Activated CD4-positive, alpha-beta memory T cell treated with anti-CD3 and anti-CD28 coated beads for 36 hours (primary cell): ENCODE data around the gene EIF4G3. TPM values are rescaled to one million over a fixed set of nuclear protein-coding genes. Genes with fewer than 3 reads are reported as not detected.
A peak's percentile ranks its signal among the peaks of the same experiment; 100 is the strongest.
"Not testable (repeated sequence)": the region's sequence is repeated elsewhere in the genome, so short reads cannot be mapped to it uniquely, and the experiment has no call there.

Experiments
- CTCF ChIA-PET: fragments of 350-600 bp; sonication (Branson Sonifier 250); formaldehyde crosslinking; loops from one replicate; lab custom pipeline; 2021; ENCODE audit warnings: antibody characterized with exemption, inconsistent platforms; lab: Charles Lee
- POLR2A ChIA-PET: fragments of 350-600 bp; sonication (Branson Sonifier 250); formaldehyde crosslinking; loops from one replicate; lab custom pipeline; 2021; ENCODE audit warnings: antibody characterized with exemption; lab: Charles Lee
- DNase-seq: peaks from one replicate; pipeline ENCODE4 v3.0.0-alpha.2; 2020
- H3K27ac Mint-ChIP-seq: one replicate; pipeline ENCODE4 v1.8.0; 2021; ENCODE audit warnings: mixed read lengths
- H3K27me3 Mint-ChIP-seq: one replicate; pipeline ENCODE4 v1.8.0; 2021; ENCODE audit warnings: mixed read lengths
- H3K36me3 Mint-ChIP-seq: one replicate; pipeline ENCODE4 v1.8.0; 2021; ENCODE audit warnings: mixed read lengths
- H3K4me1 Mint-ChIP-seq: one replicate; pipeline ENCODE4 v1.8.0; 2021; ENCODE audit warnings: low read depth, mixed read lengths
- H3K4me3 Mint-ChIP-seq: one replicate; pipeline ENCODE4 v1.8.0; 2021; ENCODE audit warnings: mild to moderate bottlenecking, mixed read lengths
- H3K9me3 Mint-ChIP-seq: one replicate; pipeline ENCODE4 v1.8.0; 2021; ENCODE audit warnings: mixed read lengths
- intact Hi-C: fragments of 100-400 bp; cut with micrococcal nuclease; formaldehyde crosslinking; loops from one replicate; pipeline ENCODE4 v1.15.1; 2023
- total RNA-seq, 2 experiments: library from RNA; stranded (reverse); gene quantifications; one replicate each; pipeline ENCODE4 v1.2.3, GENCODE V29; 2021

Gene EIF4G3, protein sequence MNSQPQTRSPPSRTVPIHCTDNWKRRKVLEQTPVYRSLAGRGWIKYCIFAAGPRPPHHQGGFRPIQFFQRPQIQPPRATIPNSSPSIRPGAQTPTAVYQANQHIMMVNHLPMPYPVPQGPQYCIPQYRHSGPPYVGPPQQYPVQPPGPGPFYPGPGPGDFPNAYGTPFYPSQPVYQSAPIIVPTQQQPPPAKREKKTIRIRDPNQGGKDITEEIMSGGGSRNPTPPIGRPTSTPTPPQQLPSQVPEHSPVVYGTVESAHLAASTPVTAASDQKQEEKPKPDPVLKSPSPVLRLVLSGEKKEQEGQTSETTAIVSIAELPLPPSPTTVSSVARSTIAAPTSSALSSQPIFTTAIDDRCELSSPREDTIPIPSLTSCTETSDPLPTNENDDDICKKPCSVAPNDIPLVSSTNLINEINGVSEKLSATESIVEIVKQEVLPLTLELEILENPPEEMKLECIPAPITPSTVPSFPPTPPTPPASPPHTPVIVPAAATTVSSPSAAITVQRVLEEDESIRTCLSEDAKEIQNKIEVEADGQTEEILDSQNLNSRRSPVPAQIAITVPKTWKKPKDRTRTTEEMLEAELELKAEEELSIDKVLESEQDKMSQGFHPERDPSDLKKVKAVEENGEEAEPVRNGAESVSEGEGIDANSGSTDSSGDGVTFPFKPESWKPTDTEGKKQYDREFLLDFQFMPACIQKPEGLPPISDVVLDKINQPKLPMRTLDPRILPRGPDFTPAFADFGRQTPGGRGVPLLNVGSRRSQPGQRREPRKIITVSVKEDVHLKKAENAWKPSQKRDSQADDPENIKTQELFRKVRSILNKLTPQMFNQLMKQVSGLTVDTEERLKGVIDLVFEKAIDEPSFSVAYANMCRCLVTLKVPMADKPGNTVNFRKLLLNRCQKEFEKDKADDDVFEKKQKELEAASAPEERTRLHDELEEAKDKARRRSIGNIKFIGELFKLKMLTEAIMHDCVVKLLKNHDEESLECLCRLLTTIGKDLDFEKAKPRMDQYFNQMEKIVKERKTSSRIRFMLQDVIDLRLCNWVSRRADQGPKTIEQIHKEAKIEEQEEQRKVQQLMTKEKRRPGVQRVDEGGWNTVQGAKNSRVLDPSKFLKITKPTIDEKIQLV (N-terminal part only)
- 10 to 100 TPM; 39.9 to 42.7 TPM for total RNA-seq

DNA sequence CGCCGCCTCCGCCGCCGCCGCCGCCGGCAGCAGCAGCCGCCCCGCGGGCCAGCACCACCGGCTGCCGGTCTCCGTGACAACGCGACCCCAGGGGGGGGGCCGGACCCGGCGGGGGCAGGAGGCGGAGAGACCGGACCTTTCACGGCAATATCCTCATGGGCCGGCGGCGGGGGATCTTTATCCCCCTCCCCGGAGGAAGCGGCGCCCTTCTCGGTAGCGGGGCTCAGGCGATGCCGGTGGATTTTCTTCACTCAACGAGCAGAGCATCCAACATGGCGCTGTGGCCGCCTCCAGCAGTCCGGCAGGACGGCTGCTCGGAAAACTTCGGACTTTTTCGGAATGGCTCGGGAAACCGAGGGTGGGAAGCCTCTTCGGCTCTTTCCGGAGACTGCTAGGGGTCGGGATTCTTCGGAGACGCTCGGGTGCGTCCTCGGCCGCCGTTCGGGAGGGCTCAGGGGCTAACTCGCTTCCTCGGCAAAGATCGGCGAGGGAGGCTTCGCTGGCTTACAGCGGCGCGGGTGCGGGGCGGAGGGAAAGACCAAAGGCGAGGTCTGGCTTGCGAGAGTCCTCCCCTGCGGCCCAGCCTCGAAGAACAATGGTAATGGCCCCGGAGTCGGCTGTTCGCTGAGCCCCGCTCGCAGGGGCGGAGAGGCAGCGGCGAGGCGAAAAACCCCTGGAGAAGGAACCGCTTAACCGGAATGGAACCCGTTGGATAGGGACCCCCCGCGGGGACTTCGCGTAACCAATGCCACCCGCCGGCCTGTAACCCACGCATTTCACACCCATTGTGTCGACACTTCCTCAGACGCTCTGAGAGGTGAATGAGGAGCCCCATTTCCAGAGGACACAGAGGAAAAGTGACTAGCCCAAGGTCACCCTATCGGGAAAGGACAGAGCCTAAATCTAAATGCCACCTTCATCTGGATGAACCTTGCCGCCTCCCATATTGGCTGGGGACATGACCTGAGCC, at the start of gene EIF4G3:
EIF4G3 (minus strand) TSS at position 312 of the 970 bp plus-strand sequence. CDS start 174,155 bp downstream, outside the sequence.
- DNase-seq = peak; percentile 100
- no peaks in the 10 kb centered on the region for H3K9me3 Mint-ChIP-seq
- ChIA-PET CTCF (interaction anchor here (3.1 kb wide), 1 partner anchor 19 kb away, joined by 20 read pairs; no protein-coding TSS in a partner anchor), POLR2A (interaction anchor here (0.9 kb wide), 1 partner anchor 390 kb away, joined by 3 read pairs; the partner anchor contains the start of gene HP1BP3)
- H3K36me3 Mint-ChIP-seq = peaks cover 4% of the 10 kb centered on the region
- H3K27ac Mint-ChIP-seq = peak within 1 kb of the TSS; percentile 90
- peaks cover 19% of the 10 kb centered on the region for H3K4me1 Mint-ChIP-seq
- peak within 1 kb of the TSS; percentile 84 for H3K4me3 Mint-ChIP-seq
- no peaks in the 10 kb centered on the region for H3K27me3 Mint-ChIP-seq
- intact Hi-C loops = loop anchor here (1.0 to 10.0 kb wide), 4 partner anchors 182 to 605 kb away; partner anchors contain the start of genes HP1BP3, KIF17 and USP48

GRCh38 chr1:21225065-21225464, 48.4 kb upstream of the EIF4G3 start:
- POLR2A ChIA-PET = no interaction called here
- Mint-ChIP-seq H3K9me3 (no peaks in the 10 kb centered on the region), H3K4me3 (no peak overlapping the region), H3K27me3 (no peaks in the 10 kb centered on the region), H3K27ac (no peak overlapping the region), H3K36me3 (peaks cover 46% of the 10 kb centered on the region), H3K4me1 (no peaks in the 10 kb centered on the region)
- CTCF ChIA-PET = interaction anchor here (1.5 to 2.9 kb wide), 3 partner anchors 9 to 144 kb away, joined by 5 to 6 read pairs (median 5); no protein-coding TSS in a partner anchor
- intact Hi-C loops = no loop called here
- DNase-seq = no peak

DNA sequence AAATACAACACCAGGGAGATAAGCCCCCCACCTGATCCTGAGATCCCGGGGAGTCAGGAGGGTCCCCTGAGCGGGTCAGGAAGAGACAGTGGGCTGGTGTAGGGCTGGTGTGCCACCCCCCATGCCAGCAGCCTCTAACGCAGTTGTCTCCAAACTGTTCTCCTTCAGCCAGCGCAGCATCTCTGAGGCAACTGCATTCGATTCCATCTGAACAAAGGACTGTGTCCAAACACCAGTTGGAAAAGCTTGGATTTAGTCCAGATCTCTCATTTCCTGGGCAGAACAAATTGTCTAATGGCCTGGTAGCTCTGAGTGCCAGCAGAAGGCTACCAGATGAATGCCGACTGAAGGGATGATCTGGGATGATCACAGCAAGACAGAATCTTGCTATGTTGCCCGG, 44.1 kb upstream of the EIF4G3 start:
- POLR2A ChIA-PET = no interaction called here
- CTCF ChIA-PET = interaction anchor here (1.2 to 4.8 kb wide), 2 partner anchors 13 to 148 kb away, joined by 4 to 40 read pairs; no protein-coding TSS in a partner anchor
- Mint-ChIP-seq H3K36me3 (peaks cover 42% of the 10 kb centered on the region), H3K27me3 (no peaks in the 10 kb centered on the region), H3K4me3 (no peak overlapping the region), H3K4me1 (peaks cover 3% of the 10 kb centered on the region), H3K9me3 (no peaks in the 10 kb centered on the region), H3K27ac (no peak overlapping the region)
- intact Hi-C loops = no loop called here
- DNase-seq = no peak

DNA sequence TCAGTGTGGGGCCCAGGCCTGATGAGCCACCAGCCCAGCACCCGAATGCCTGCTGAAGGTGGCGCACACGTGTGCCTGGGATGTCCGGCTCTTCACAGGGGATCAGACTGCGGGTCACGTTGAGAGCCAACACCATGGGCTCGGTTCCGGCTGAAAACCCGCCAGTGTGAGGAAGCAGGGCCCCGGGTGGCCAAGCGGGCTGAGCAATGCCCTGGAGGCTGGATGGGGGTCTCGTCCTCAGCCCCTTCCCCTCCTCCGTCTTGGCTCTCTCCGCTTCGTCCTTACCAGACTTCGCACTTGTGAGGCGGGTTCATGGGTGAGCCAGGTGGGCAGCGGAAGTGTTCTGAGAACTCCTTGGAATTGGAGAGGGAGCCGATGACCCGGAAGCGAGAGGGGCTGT, 43.0 kb upstream of the EIF4G3 start:
- CTCF ChIA-PET = interaction anchor here (1.0 to 4.8 kb wide), 4 partner anchors 14 to 149 kb away, joined by 3 to 46 read pairs (median 22); no protein-coding TSS in a partner anchor
- Mint-ChIP-seq H3K27me3 (no peaks in the 10 kb centered on the region), H3K4me3 (no peak overlapping the region), H3K9me3 (no peaks in the 10 kb centered on the region), H3K27ac (no peak overlapping the region), H3K4me1 (peaks cover 3% of the 10 kb centered on the region), H3K36me3 (peaks cover 36% of the 10 kb centered on the region)
- intact Hi-C loops = no loop called here
- DNase-seq = no peak
- POLR2A ChIA-PET = no interaction called here

- peaks cover 26% of the 10 kb centered on the region for H3K36me3 Mint-ChIP-seq
- H3K4me1 Mint-ChIP-seq = peaks cover 3% of the 10 kb centered on the region
- H3K9me3 Mint-ChIP-seq = no peaks in the 10 kb centered on the region
- H3K4me3 Mint-ChIP-seq = no peak overlapping the region
- H3K27ac Mint-ChIP-seq = peak overlapping the region; percentile 33
- intact Hi-C loops = loop anchor here (2.0 kb wide), 1 partner anchor 151 kb away; no protein-coding TSS in a partner anchor
- CTCF ChIA-PET = interaction anchor here (0.6 to 4.8 kb wide), 19 partner anchors 8 to 521 kb away, joined by 3 to 46 read pairs (median 3); no protein-coding TSS in a partner anchor
- POLR2A ChIA-PET = no interaction called here
- no peaks in the 10 kb centered on the region for H3K27me3 Mint-ChIP-seq
- peak; percentile 71 for DNase-seq
Observed at GRCh38 chr1:21217812-21218596, 41.3 kb upstream of the EIF4G3 start.

- Mint-ChIP-seq H3K4me1 (peaks cover 3% of the 10 kb centered on the region), H3K36me3 (peaks cover 24% of the 10 kb centered on the region), H3K27me3 (no peaks in the 10 kb centered on the region), H3K4me3 (no peak overlapping the region), H3K9me3 (no peaks in the 10 kb centered on the region), H3K27ac (peak overlapping the region; percentile 46)
- intact Hi-C loops = loop anchor here (2.0 kb wide), 1 partner anchor 152 kb away; no protein-coding TSS in a partner anchor
- ChIA-PET POLR2A (no interaction called here), CTCF (interaction anchor here (0.7 to 4.8 kb wide), 25 partner anchors 8 to 520 kb away, joined by 3 to 46 read pairs (median 3); no protein-coding TSS in a partner anchor)
- DNase-seq = peak; percentile 81
Observed at GRCh38 chr1:21216835-21217811, 40.4 kb upstream of the EIF4G3 start.

GRCh38 chr1:21212126-21212525, 35.4 kb upstream of the EIF4G3 start:
- Mint-ChIP-seq H3K9me3 (no peaks in the 10 kb centered on the region), H3K27me3 (no peaks in the 10 kb centered on the region), H3K4me1 (peaks cover 10% of the 10 kb centered on the region), H3K36me3 (peaks cover 2% of the 10 kb centered on the region), H3K27ac (no peak overlapping the region), H3K4me3 (no peak overlapping the region)
- DNase-seq = no peak
- CTCF ChIA-PET = interaction anchor here (0.6 to 3.3 kb wide), 4 partner anchors 17 to 754 kb away, joined by 3 to 11 read pairs (median 4); no protein-coding TSS in a partner anchor
- intact Hi-C loops = no loop called here
- POLR2A ChIA-PET = no interaction called here

DNA sequence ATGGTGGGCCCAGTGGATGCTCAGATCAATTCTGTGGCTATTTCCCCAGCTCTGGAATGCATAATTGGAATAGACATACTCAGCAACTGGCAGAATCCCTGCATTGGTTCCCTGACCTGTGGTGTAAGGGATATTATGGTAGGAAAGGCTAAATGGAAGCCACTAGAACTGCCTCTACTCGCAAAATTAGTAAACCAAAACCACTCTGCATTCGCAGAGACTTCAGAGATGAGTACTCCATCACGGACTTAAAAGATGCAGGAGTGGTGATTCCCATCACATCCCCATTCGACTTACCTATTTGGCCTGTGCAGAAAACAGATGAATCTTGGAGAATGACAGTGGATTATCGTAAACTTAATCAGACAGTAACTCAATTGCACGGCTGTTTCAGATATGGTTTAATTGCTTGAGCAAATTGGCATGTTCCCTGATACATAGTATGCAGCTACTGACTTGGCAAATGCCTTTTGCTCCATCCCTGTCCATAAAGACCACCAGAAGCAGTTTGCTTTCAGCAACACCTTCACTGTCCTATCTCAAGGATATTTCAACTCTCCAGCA, 31.5 kb upstream of the EIF4G3 start:
- H3K36me3 Mint-ChIP-seq, H3K27me3 Mint-ChIP-seq, DNase-seq, H3K4me1 Mint-ChIP-seq, H3K27ac Mint-ChIP-seq, intact Hi-C loops, H3K4me3 Mint-ChIP-seq, H3K9me3 Mint-ChIP-seq: not testable (repeated sequence)
- CTCF ChIA-PET = interaction anchor here (0.6 to 2.5 kb wide), 4 partner anchors 10 to 697 kb away, joined by 3 to 5 read pairs (median 4); no protein-coding TSS in a partner anchor
- POLR2A ChIA-PET = interaction anchor here (0.7 kb wide), 1 partner anchor 465 kb away, joined by 3 read pairs; no protein-coding TSS in a partner anchor

- intact Hi-C loops = no loop called here
- CTCF ChIA-PET = interaction anchor here (0.6 to 1.4 kb wide), 2 partner anchors 11 to 92 kb away, joined by 4 to 6 read pairs; no protein-coding TSS in a partner anchor
- Mint-ChIP-seq H3K27ac (no peak overlapping the region), H3K4me3 (no peak overlapping the region), H3K4me1 (peaks cover 7% of the 10 kb centered on the region), H3K27me3 (no peaks in the 10 kb centered on the region), H3K36me3 (no peaks in the 10 kb centered on the region), H3K9me3 (no peaks in the 10 kb centered on the region)
- no peak for DNase-seq
- POLR2A ChIA-PET = no interaction called here
Observed at GRCh38 chr1:21206117-21206516, 29.4 kb upstream of the EIF4G3 start.
